ENCODE data around the gene WNT3A. TPM values are rescaled to one million over a fixed set of nuclear protein-coding genes. Genes with fewer than 3 reads are reported as not detected.

Gene WNT3A
- total RNA-seq, 1 donor from 2014 or later = not detected

GRCh38 chr1:227999056-227999930, 7.5 kb upstream of the WNT3A start:
- no peak for DNase-seq

- DNase-seq = no peak
Measured at GRCh38 chr1:228000416-228000815, 6.4 kb upstream of the WNT3A start.

- DNase-seq = no peak
Measured at GRCh38 chr1:228000836-228001563, 5.8 kb upstream of the WNT3A start.

GRCh38 chr1:228001738-228002535, 4.9 kb upstream of the WNT3A start:
- no peak for DNase-seq

GRCh38 chr1:228002792-228003191, 4.0 kb upstream of the WNT3A start:
- no peak for DNase-seq

GRCh38 chr1:228003461-228004330, 3.1 kb upstream of the WNT3A start:
- DNase-seq = no peak

- DNase-seq = no peak
Measured at GRCh38 chr1:228004331-228004855, 2.4 kb upstream of the WNT3A start.

- DNase-seq = no peak
Measured at GRCh38 chr1:228004856-228005462, 1.8 kb upstream of the WNT3A start.

- DNase-seq = no peak
Measured at GRCh38 chr1:228005511-228006033, 1.2 kb upstream of the WNT3A start.

GRCh38 chr1:228006034-228006785, 588 bp upstream of the WNT3A start:
- DNase-seq = no peak

- no peak for DNase-seq
Measured at GRCh38 chr1:228007049-228007800, 427 bp downstream of the WNT3A start.

- DNase-seq = no peak
Measured at GRCh38 chr1:228007801-228008341, 1.1 kb downstream of the WNT3A start.

- DNase-seq = no peak
Measured at GRCh38 chr1:228008391-228009115, 1.8 kb downstream of the WNT3A start.

- DNase-seq = no peak
Measured at GRCh38 chr1:228009116-228009827, 2.5 kb downstream of the WNT3A start.

GRCh38 chr1:228009828-228010775, 3.3 kb downstream of the WNT3A start:
- no peak for DNase-seq

GRCh38 chr1:228010921-228011320, 4.1 kb downstream of the WNT3A start:
- no peak for DNase-seq
